HG02678 (cell line): ENCODE measurements around the gene STK32A.

Experiments
- ATAC-seq: cut with Tn5 transposase; IDR thresholded peaks from one replicate; pipeline ENCODE4 v1.9.1; 2021; ENCODE audit warnings: mild to moderate bottlenecking, moderate library complexity; ENCODE audit not compliant: unreplicated experiment

The STK32A gene

DNA sequence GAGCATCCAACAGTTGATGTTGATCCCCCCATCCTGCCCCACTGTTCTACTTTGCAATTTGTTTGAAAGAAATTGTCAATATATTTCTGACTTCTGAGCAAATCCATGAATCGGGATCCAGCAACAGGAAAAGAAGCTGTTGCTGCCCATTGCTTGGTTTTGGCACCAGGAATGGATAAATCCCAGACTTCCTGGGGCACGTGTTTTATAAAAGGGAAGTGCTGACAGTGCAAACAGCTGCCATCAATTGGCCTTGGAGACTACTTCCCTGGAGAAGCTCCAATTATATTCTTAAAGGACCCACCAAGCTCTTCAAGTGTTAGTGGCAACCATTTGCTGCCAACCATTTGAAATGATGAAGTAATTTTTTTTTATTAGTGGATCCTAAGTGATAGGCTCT lies 13.7 kb downstream of the STK32A start:
- ATAC-seq, result no peak

DNA sequence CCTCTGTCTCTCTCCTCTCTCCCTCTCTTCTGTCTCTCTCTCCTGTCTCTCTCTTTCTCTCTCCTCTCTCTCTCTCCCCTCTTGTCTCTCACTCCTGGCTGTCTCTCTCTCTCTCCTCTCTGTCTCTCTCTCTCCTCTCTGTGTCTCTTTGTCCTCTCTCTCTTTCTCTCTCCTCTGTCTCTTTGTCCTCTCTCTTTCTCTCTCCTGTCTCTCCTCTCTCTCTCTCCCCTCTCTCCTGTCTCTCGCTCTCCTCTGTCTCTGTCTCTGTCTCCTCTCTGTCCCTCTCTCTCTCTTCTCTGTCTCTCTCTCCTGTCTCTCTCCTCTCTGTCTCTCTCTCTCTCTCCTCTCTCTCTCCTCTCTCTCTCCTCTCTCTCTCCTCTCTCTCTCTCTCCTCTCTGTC lies 25.0 kb downstream of the STK32A start:
- no peak for ATAC-seq

DNA sequence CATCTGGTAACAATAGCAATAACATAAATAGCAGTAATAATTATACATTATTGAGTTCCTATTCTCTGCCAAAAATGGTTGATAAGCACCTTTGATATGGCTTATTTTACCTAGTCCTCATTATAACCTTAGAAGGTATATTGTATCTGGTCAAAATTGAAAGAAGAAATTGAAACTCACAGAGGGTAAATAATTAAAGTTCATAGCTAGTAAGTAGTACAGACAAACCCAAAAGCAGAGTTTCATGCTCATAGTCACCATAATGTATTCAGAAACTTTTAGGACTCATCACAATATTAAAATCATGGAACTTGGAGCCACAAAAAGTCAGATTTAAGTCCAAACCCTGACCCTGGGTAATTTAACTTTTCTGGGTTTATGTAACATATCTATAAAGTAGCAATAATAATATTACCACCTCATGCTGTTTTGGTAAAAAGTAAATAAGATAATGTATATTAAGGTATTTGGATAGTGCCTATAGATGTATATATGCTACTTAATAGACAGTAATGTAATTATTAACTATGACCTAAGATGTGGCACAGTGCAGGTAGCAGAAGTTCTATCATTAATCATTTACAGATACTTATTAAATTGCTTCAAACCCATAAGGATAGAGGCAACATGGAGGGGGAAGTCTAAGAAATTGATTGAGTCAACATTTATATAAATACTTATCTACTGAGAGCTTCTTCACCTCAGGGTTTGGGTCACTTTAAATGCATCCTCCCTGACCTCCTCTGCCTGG lies 32.4 kb downstream of the STK32A start:
- ATAC-seq, result no peak

DNA sequence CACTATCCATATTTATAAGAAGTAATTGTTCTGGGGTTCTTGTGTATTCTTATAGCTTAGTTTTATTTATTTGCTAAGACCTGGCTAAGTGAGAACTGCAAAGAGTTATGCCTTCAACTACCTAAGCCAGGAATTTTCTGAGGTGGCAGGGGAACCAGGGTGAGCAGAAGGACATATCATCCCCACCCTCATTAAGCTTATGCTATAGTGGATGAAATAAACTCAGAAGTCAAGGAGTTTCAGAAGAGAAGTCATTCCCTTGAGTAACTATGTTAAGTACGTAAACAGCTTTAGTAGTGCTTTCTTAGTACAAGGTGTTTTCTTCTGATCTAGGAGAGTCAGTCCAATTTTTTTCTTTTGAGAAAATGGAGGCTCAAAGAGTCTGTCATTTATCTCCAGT lies 41.7 kb downstream of the STK32A start:
- no peak for ATAC-seq

DNA sequence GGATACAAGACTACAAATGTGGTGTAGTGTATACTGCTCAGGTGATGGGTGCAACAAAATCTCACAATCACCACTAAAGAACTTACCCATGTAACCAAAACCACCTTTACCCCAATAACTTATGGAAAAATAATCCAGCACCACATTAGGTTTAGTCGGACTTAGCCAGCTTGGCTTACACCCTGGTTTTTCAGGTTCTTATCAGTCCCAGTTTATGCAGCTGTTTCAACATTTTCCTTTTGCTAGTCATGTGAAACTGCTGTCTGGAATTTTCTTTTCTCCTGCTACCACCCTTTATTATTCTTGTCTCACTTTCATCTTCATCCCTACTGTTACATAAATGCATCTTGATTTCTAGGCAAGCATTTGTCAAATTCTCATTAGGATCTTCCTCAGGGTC lies 51.5 kb downstream of the STK32A start:
- ATAC-seq, result no peak

DNA sequence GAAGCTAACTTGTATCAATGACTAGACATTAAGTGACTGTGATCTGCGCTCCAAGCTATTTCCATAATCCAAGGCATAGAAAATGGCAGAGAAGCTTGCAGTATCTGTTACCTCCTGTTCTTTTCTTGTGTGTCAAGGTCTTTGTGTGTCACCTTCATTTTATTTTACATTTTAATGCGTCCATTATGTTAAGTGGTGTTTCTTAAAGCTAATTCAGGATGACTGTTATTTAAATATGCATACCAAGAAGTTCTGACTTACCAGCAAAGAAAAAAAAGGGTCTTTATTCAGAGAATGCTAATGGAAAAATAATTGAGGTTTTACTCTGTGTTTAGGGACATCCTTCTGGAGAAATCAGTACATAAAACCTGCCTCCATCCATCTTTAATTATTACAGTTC lies 52.3 kb downstream of the STK32A start:
- ATAC-seq, result no peak

DNA sequence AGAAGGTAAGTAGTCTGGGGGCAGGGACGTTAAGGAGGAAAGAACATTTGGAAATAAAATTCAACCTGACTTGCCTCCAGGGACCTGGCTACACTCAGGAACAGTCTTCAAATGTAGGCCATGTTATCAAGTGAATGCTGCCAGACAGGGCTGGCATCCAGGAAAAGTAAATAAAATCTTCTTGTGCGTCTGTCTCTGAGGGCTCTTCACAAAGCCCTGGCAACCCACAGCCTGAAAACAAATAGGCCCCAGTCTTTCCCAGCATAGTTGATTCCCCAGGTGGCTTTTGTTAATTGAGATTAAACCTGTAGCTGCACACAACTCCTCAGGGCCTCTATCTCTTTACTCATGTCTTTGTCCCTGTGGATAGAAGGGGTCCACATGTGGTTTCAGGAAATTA lies 55.4 kb downstream of the STK32A start:
- no peak for ATAC-seq

DNA sequence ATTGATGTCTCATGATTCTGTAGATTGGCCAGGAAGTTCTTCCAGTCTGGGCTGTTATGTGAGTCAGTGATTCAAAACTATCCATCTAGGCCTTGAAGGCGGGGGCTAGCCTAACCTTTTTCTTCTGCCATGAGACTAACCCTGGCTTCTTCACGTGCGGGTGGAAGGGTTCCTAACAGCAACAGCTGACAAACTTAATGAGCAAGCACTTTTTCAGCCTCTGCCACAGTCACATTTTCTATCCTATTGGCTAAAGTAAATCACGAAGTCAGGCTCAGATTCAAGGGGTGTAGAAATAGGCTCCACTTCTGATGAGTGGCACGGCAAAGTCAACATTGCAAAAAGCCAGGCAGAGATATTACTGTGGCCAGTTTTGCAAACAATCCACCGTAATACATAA lies 68.4 kb downstream of the STK32A start:
- no peak for ATAC-seq

DNA sequence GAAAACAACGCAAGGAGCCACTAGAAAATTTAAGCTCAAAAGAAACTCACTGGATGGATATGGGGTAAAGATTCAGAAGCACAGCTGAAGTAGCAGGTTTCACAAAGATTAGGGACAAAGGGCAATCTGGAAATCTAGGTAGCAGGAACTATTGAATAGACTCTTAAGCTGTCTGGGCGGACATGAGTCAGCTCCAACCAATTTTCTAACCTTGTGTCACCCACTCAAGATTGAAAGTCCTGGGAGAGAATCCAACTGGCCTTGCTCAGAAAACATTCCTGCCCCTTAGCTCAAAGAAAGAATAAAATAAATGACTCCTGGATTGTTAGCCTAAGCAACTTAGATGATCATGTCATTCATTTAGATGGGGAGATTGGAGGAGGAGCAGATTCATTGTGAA lies 69.2 kb downstream of the STK32A start:
- ATAC-seq, result no peak

DNA sequence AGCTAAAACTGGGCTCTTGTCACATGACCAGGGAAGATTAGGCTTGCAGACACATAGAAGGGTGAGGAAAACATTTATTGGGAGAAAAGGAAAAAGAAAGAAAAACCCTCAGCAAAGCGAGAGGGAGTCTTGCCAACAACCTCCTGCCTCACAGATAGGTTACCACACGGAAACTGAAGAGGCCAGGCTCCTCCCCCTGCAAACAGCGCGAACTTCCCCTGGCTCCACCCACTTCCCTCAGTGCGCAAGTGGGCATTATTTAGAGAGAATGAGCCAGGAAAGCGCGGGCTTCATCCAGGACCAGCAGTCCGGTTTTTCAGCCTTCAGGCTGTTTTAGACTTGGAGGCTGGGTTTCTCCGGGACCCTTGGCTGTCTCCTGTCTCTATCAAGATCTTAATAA lies 70.3 kb downstream of the STK32A start:
- ATAC-seq, result no peak

DNA sequence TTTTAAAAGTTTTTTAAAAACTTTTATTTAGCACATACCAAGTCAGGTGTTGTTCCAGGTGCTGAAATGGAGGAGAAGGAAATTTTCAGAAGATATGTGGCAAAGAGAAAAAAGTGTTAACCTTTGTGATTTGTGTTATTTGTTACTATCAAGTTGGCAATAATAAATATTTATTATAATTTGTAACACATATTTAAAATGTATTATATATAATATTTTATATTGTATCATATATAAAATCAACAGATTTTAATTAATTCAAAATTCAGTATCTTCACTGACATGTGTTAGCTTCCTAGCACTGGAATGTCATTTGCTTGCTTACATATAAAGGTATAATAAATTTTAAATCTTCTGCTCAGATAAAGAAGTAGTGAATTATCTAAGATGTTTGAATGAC lies 71.5 kb downstream of the STK32A start:
- ATAC-seq, result no peak

DNA sequence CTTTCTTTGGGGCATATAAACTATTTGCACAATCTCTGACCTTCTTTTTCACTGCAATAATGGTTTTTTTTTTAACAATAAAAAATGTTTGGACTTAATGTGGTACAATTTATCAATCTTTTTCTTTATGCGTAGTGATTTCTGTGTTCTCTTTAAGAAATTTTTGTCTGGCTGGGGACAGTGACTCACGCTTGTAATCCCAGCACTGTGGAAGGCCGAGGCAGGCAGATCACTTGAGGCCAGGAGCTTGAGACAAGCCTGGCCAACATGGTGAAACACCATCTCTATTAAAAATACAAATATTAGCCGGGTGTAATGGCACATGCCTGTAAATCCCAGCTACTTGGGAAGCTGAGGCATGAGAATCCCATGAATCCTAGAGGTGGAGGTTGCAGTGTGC lies 72.3 kb downstream of the STK32A start:
- ATAC-seq, result no peak

DNA sequence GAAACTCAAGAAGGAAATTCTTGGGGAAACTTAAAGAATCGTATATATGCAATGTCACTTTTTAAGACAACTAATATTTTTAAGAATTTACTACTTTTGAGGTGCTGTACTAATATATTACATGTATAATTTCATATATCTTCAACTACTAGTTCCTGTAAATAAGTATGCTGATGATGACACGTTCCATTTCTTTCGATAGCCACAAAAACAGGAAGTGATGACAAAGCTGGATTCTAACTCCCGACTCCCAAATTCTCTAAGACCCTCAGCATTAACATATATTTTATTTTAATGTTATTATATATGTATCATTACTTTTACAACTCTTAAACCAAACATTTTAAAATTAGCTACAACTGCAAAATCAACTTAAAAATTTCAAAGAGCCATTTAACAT lies 74.8 kb downstream of the STK32A start:
- ATAC-seq, result no peak

DNA sequence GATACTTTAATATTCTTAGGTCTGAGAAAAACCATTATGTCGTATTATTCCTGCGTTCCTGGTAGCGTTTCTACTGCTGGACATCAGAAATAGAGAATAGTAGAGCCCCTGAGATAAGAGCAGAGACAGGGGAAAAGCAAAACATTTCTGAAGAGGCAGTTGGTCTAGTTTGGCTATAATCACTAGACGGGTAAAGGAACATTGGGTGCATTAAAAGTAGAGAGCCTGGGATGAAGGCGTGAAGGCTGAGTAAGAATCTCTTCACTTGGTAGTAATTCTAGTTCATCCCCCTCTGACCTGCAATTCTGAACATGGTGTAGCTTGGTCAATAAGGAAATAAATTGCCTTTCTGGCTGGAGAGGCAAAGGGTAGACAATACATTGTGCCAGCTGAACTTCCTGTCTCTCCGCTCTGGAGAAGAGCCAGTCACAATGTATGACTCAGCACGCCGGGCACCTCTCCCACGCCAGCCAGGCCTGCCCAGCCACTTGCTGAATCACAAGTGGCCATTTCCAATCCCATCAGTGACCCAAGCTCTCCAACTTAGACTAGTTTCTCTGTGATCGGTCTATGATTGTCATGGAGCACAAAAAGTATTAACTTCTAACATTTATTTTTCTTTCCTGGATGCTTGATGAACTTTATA lies 75.4 kb downstream of the STK32A start:
- no peak for ATAC-seq

DNA sequence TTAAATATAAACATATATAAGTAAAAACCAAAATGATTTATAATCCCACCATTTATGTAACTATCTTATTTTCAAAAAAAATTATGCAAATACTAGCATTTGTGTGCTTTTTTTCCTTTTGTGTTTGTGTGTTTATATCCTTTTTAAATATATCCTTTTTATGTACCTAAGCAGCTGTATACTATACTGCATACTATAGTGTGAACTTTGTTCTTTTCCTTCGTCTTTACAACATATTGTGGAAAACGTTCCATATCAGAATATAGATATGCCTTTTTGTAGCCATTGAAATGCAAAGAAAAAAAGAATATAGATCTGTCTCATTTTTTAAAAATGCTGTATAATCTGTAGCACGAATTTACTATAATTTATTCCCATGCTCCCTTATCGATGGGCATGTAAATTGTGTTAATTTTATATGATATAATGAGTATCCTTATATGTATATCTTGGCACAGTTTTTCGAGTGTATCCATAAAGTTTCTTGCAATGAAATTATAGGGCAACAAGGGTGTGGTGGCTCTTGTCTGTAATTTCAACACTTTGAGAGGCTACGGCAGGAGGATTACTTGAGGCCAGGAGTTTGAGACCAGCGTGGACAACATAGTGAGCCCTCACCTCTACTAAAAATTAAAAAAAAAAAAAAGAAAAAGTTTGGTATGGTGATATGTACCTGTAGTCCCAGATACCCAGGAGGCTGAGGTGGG lies 83.3 kb downstream of the STK32A start:
- ATAC-seq, result no peak

DNA sequence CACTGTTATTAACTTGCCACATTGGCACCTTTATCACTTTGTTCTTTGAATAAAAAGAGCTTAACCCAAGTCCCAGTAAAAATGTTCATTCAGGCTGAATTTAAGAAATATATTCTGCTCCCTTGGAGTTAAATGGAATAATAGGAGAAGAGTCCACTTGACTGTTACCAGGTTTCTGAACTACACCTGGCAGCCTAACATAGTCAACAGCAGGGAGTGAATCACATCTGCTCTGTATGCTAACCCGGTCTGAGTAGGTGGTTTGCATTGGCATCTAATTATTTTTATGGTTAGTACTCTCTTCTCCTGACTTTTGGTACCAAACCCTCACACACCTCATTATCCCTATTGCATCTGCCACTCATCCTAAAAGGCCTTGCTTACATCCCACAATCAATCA lies 86.7 kb downstream of the STK32A start:
- ATAC-seq, result no peak

DNA sequence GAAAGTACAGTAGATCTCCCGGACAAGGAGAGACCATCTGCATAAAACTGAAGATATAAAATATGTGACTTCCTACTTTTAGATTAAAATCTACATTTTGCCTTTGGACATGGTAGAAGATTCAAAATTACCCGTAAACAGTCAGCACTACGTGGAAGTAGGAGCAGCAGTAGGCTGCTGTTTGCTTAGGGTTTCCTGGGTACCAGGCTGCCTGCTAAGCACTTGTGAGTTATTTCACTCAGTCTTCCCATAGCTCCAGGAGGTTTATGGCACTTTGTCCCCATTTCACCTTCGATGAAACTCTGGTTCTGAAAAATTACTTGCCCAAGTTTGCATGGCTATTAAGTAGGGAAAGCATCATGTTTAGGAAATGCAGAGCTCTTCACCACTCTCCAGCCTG lies 92.6 kb downstream of the STK32A start:
- ATAC-seq, result no peak

DNA sequence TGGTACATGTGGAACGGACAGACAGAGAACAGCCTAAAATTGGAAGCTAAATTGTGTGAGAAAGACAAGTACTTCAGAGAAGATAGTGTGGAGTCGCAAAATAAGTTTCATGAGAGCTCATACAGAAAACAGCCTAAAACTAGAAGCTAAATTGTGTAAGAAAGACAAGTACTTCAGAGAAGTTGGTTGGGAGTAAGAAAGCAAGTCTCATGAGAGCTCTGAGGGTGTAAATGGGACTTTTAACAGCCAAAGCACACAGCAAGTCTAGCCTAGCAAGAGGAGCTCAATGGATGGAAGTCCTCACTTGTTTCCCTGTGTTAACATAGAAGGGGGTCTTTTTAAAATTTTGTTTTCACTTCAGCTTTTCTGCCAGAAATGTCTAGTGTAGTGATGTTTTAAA lies 93.1 kb downstream of the STK32A start:
- ATAC-seq, result no peak

DNA sequence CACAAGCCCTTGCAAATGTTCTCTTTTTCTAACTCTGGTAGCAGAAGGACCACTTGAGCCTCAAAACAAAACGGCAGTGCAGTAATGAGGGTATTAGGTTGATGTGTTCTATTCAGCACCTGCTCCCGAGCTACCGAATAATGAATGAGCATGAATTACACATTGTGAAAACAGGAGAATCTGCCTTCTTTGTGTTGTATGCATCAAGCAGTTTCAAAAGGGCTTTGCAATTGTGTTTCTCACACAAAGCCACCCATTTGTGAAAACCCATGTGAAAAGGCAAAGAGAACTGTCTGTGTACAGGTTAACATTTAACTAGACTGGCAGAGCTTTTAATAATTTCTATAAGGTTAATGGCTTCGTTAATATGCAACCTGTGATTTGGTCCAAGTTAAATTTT lies 97.8 kb downstream of the STK32A start:
- ATAC-seq, result no peak

DNA sequence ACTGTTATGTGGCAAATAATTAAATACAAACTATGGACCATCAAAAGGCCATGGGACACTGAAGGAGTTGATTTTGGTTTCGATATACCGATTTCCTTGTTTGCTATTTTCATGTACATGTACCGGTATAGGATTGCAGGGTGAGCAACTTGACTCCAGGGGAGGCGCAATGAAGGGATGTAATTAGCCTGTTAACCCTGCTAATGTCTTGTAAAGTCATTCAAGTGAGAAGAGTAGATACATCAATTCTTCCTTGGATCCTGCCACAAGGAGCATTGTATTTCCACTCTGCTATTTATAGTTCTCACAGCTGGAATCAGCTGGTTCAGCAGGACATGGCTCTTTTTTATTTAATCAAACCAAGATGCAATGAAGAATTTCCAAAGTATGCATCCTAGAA lies 102.0 kb downstream of the STK32A start:
- no peak for ATAC-seq

DNA sequence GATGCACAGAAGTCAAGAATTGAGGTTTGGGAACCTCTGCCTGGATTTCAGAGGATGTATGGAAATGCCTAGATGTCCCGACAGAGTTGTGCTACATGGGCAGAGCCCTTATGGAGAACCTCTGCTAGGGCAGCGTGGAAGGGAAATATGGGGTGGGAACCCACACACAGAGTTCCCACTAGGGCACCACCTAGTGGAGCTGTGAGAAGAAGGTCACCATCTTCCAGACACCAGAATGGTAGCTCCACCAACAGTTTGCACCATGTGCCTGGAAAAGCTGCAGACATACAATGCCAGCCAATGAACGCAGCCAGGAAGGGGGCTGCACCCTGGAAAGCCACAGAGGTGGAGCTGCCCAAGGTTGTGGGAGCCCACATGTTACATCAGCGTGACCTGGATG lies 104.5 kb downstream of the STK32A start:
- no peak for ATAC-seq

DNA sequence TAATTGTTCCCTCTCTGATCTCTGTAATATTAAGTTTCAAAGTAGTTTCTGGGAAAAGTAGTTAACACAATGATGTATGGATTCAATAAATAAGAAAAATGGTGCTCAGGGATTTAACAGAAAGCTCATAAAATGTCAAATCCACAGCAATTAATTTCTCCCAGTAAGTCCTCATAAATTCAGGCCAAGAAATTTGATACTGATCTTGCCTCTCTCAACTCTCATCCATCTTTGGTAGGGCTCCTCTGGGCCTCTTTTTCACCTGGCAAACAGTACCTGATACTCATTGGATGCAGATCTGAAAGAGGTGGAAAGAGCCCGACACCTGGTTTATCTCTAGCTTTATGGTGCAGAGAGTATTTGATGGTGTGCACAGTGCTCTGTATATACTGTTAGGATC lies 106.1 kb downstream of the STK32A start:
- no peak for ATAC-seq
